GM18498 (cell line): ENCODE data around the gene TOPBP1.
A peak's percentile ranks its signal among the peaks of the same experiment; 100 is the strongest.
"Not testable (repeated sequence)": the region's sequence is repeated elsewhere in the genome, so short reads cannot be mapped to it uniquely, and the experiment has no call there.

Experiments used
- ATAC-seq: cut with Tn5 transposase; IDR thresholded peaks from one replicate; pipeline ENCODE4 v1.9.1; 2021; ENCODE audit warnings: mild to moderate bottlenecking, moderate library complexity; ENCODE audit not compliant: unreplicated experiment

The TOPBP1 gene

GRCh38 chr3:133674290-133674919 lies 12.7 kb upstream of the TOPBP1 start:
- ATAC-seq, result no peak

GRCh38 chr3:133673746-133674145 lies 12.0 kb upstream of the TOPBP1 start:
- ATAC-seq, result no peak

- no peak for ATAC-seq
Observed at GRCh38 chr3:133672461-133672860, 10.7 kb upstream of the TOPBP1 start.

GRCh38 chr3:133670525-133670995 lies 8.8 kb upstream of the TOPBP1 start:
- ATAC-seq, result no peak

- ATAC-seq, result no peak
Observed at GRCh38 chr3:133669949-133670524, 8.3 kb upstream of the TOPBP1 start.

GRCh38 chr3:133667118-133667517 lies 5.4 kb upstream of the TOPBP1 start:
- ATAC-seq, result no peak

GRCh38 chr3:133665188-133665587 lies 3.4 kb upstream of the TOPBP1 start:
- ATAC-seq, result not testable (repeated sequence)

GRCh38 chr3:133663569-133664313 lies 2.0 kb upstream of the TOPBP1 start:
- peak; percentile 53 for ATAC-seq

- ATAC-seq, result peak; percentile 43
Observed at GRCh38 chr3:133662278-133662651, 524 bp upstream of the TOPBP1 start.

GRCh38 chr3:133659806-133660205 lies 1.9 kb downstream of the TOPBP1 start:
- no peak for ATAC-seq

- no peak for ATAC-seq
Observed at GRCh38 chr3:133655731-133656515, 5.8 kb downstream of the TOPBP1 start.

- no peak for ATAC-seq
Observed at GRCh38 chr3:133649486-133650068, 12.2 kb downstream of the TOPBP1 start.

GRCh38 chr3:133644768-133645167 lies 17.0 kb downstream of the TOPBP1 start:
- no peak for ATAC-seq

GRCh38 chr3:133643611-133644010 lies 18.1 kb downstream of the TOPBP1 start:
- no peak for ATAC-seq

- ATAC-seq, result no peak
Observed at GRCh38 chr3:133641254-133641653, 20.5 kb downstream of the TOPBP1 start.

- no peak for ATAC-seq
Observed at GRCh38 chr3:133633439-133633838, 28.3 kb downstream of the TOPBP1 start.

GRCh38 chr3:133629146-133629545 lies 32.6 kb downstream of the TOPBP1 start:
- ATAC-seq, result no peak

GRCh38 chr3:133627789-133628188 lies 34.0 kb downstream of the TOPBP1 start:
- no peak for ATAC-seq

- peak; percentile 99 for ATAC-seq
Observed at GRCh38 chr3:133620066-133620784, 41.5 kb downstream of the TOPBP1 start.

GRCh38 chr3:133611534-133611933 lies 50.2 kb downstream of the TOPBP1 start:
- no peak for ATAC-seq
